Glutamatergic neuron (in vitro differentiated cells): ENCODE measurements around the gene DMRT3. TPM values are rescaled to one million over a fixed set of nuclear protein-coding genes. Genes with fewer than 3 reads are reported as not detected.
A peak's percentile ranks its signal among the peaks of the same experiment; 100 is the strongest.

ENCODE experiments used
- DNase-seq: peaks from one replicate; pipeline ENCODE4 v3.0.0; 2022
- H3K27ac Mint-ChIP-seq: one replicate; pipeline ENCODE4 v1.8.0; 2020; ENCODE audit warnings: mild to moderate bottlenecking, mixed read lengths, inconsistent platforms; ENCODE audit not compliant: unreplicated experiment
- H3K27me3 Mint-ChIP-seq: one replicate; pipeline ENCODE4 v1.8.0; 2020; ENCODE audit warnings: mild to moderate bottlenecking, moderate library complexity, mixed read lengths, inconsistent platforms; ENCODE audit not compliant: unreplicated experiment
- H3K36me3 Mint-ChIP-seq: one replicate; pipeline ENCODE4 v1.8.0; 2020; ENCODE audit warnings: mild to moderate bottlenecking, mixed read lengths, inconsistent platforms; ENCODE audit not compliant: unreplicated experiment
- H3K4me1 Mint-ChIP-seq: one replicate; pipeline ENCODE4 v1.8.0; 2020; ENCODE audit warnings: mild to moderate bottlenecking, low read depth, mixed read lengths, inconsistent platforms; ENCODE audit not compliant: unreplicated experiment
- H3K4me3 Mint-ChIP-seq: one replicate; pipeline ENCODE4 v1.8.0; 2020; ENCODE audit warnings: mild to moderate bottlenecking, mixed read lengths, inconsistent platforms; ENCODE audit not compliant: unreplicated experiment
- H3K9me3 Mint-ChIP-seq: one replicate; pipeline ENCODE4 v1.8.0; 2020; ENCODE audit warnings: mild to moderate bottlenecking, moderate library complexity, mixed read lengths, inconsistent platforms; ENCODE audit not compliant: unreplicated experiment
- CTCF ChIP-seq: fragments of 200-600 bp; sonication (generic); IDR thresholded peaks from one replicate; pipeline ENCODE4 v1.5.0; 2021; ENCODE audit not compliant: partially characterized antibody, unreplicated experiment
- total RNA-seq: library from RNA; stranded (reverse); fragmentation: NEBNext Ultra II Directional; extraction: Animal tissue kit (Norgen Biotek cat#: 25700); gene quantifications from one replicate; pipeline ENCODE4 v1.2.1, GENCODE V29; 2021; ENCODE audit not compliant: unreplicated experiment

Gene DMRT3
- total RNA-seq, 1 donor from 2014 or later = 1.7 TPM

GRCh38 chr9:965497-965896, 11.0 kb upstream of the DMRT3 start:
- Mint-ChIP-seq H3K27me3 (peaks cover 20% of the 10 kb centered on the region), H3K27ac (no peak overlapping the region), H3K9me3 (peaks cover 11% of the 10 kb centered on the region), H3K4me1 (peaks cover 21% of the 10 kb centered on the region), H3K4me3 (no peak overlapping the region), H3K36me3 (peaks cover 4% of the 10 kb centered on the region)
- no peak for TF ChIP-seq CTCF
- no peak for DNase-seq

GRCh38 chr9:966870-967269, 9.6 kb upstream of the DMRT3 start:
- peaks cover 24% of the 10 kb centered on the region for H3K27me3 Mint-ChIP-seq
- H3K27ac Mint-ChIP-seq = no peak overlapping the region
- DNase-seq = no peak
- H3K4me3 Mint-ChIP-seq = no peak overlapping the region
- no peak for TF ChIP-seq CTCF
- peaks cover 4% of the 10 kb centered on the region for H3K36me3 Mint-ChIP-seq
- peaks cover 11% of the 10 kb centered on the region for H3K9me3 Mint-ChIP-seq
- peaks cover 21% of the 10 kb centered on the region for H3K4me1 Mint-ChIP-seq

- no peak for DNase-seq
- Mint-ChIP-seq H3K27ac (peak overlapping the region; percentile 39), H3K4me3 (peak overlapping the region; percentile 86), H3K27me3 (peaks cover 22% of the 10 kb centered on the region), H3K4me1 (peaks cover 21% of the 10 kb centered on the region), H3K36me3 (peaks cover 4% of the 10 kb centered on the region), H3K9me3 (peaks cover 11% of the 10 kb centered on the region)
- no peak for TF ChIP-seq CTCF
Measured at GRCh38 chr9:967436-967835, 9.0 kb upstream of the DMRT3 start.

GRCh38 chr9:967903-968641, 8.4 kb upstream of the DMRT3 start:
- Mint-ChIP-seq H3K27ac (peak overlapping the region; percentile 39), H3K27me3 (peaks cover 22% of the 10 kb centered on the region), H3K4me1 (peaks cover 21% of the 10 kb centered on the region), H3K4me3 (peak overlapping the region; percentile 86), H3K9me3 (peaks cover 11% of the 10 kb centered on the region), H3K36me3 (peaks cover 4% of the 10 kb centered on the region)
- DNase-seq = peak; percentile 60
- TF ChIP-seq CTCF = no peak
